ENCODE results near the gene TM9SF4.
"Not testable (repeated sequence)": the region's sequence is repeated elsewhere in the genome, so short reads cannot be mapped to it uniquely, and the experiment has no call there.

Gene TM9SF4

GRCh38 chr20:32190616-32191415, 81.3 kb downstream of the TM9SF4 start:
- no peak for DNase-seq

GRCh38 chr20:32191422-32191821, 81.9 kb downstream of the TM9SF4 start:
- DNase-seq = no peak

- DNase-seq = no peak
These were observed 82.4 kb downstream of the TM9SF4 start for GRCh38 chr20:32191873-32192272.

GRCh38 chr20:32192698-32193097, 83.2 kb downstream of the TM9SF4 start:
- no peak for DNase-seq

- DNase-seq = not testable (repeated sequence)
These were observed 83.8 kb downstream of the TM9SF4 start for GRCh38 chr20:32193336-32193735.

- no peak for DNase-seq
These were observed 84.5 kb downstream of the TM9SF4 start for GRCh38 chr20:32193996-32194395.

- no peak for DNase-seq
These were observed 86.1 kb downstream of the TM9SF4 start for GRCh38 chr20:32195581-32195980.

- not testable (repeated sequence) for DNase-seq
These were observed 87.1 kb downstream of the TM9SF4 start for GRCh38 chr20:32196613-32197012.

GRCh38 chr20:32197136-32197535, 87.6 kb downstream of the TM9SF4 start:
- not testable (repeated sequence) for DNase-seq

- no peak for DNase-seq
These were observed 89.5 kb downstream of the TM9SF4 start for GRCh38 chr20:32199006-32199405.

- DNase-seq = no peak
These were observed 91.9 kb downstream of the TM9SF4 start for GRCh38 chr20:32201296-32201976.

GRCh38 chr20:32201977-32202363, 92.5 kb downstream of the TM9SF4 start:
- no peak for DNase-seq

GRCh38 chr20:32203356-32204204, 94.1 kb downstream of the TM9SF4 start:
- DNase-seq = peak in 1 of 5 experiments; percentile 54

- peak in 1 of 5 experiments; percentile 68 for DNase-seq
These were observed 94.9 kb downstream of the TM9SF4 start for GRCh38 chr20:32204205-32205109.

GRCh38 chr20:32205110-32205842, 95.8 kb downstream of the TM9SF4 start:
- no peak for DNase-seq

GRCh38 chr20:32205843-32206759, 96.6 kb downstream of the TM9SF4 start:
- DNase-seq = no peak

GRCh38 chr20:32206760-32207625, 97.5 kb downstream of the TM9SF4 start:
- peak in 1 of 5 experiments; percentile 13 for DNase-seq

GRCh38 chr20:32207626-32208498, 98.3 kb downstream of the TM9SF4 start, which contains the start of the genes PLAGL2 and POFUT1:
Gene PLAGL2 (minus strand): TSS chr20:32207743. CDS start chr20:32202178, 5,565 bp downstream.
Gene POFUT1 (plus strand): TSS chr20:32207880. CDS start chr20:32207942, 62 bp downstream.
- peak; percentile 78 to 94 (median 83) for DNase-seq
